Measurements from ENCODE around the gene RILP.

DNA sequence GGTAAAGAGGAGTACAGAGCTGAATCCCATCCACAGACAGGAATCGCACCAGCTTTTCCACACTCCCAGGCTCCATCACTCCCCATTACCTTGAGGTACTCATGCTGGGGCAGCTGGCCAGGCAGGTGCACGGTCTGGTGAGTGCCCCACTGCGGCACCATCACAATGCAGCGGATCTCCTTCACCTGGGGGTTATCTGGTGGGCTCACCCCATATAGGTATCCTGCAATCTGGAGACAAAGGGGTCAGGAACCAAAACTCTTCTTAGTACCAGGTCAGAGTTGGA lies 1.8 kb upstream of the RILP start:
- TF ChIP-seq, protein P1, sequence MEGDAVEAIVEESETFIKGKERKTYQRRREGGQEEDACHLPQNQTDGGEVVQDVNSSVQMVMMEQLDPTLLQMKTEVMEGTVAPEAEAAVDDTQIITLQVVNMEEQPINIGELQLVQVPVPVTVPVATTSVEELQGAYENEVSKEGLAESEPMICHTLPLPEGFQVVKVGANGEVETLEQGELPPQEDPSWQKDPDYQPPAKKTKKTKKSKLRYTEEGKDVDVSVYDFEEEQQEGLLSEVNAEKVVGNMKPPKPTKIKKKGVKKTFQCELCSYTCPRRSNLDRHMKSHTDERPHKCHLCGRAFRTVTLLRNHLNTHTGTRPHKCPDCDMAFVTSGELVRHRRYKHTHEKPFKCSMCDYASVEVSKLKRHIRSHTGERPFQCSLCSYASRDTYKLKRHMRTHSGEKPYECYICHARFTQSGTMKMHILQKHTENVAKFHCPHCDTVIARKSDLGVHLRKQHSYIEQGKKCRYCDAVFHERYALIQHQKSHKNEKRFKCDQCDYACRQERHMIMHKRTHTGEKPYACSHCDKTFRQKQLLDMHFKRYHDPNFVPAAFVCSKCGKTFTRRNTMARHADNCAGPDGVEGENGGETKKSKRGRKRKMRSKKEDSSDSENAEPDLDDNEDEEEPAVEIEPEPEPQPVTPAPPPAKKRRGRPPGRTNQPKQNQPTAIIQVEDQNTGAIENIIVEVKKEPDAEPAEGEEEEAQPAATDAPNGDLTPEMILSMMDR (conservative IDR thresholded peaks at IDR 0.05; ENCODE audit: low read depth, low read length), result no peak
- no peak for TF ChIP-seq EZH2phosphoT487 (IDR thresholded peaks at IDR 0.05; ENCODE audit: borderline replicate concordance, low read length)

Measured in PC-3 (cell line).